Suprapubic skin (tissue), 4 donors: ENCODE data around the gene SECISBP2L.

Experiments used
- CTCF ChIP-seq, 2 donors: fragments of 200-600 bp in 1 of 2; fragments of 450-650 bp in 1 of 2; sonication (generic) in 1 of 2; IDR thresholded peaks; one replicate each; pipeline ENCODE4 v1.5.1; 2016 to 2019; ENCODE audit warnings: antibody characterized with exemption in 2 of 2, mild to moderate bottlenecking in 1 of 2, moderate library complexity in 1 of 2
- POLR2A ChIP-seq, 2 donors: fragments of 450-650 bp; IDR thresholded peaks; one replicate each; pipeline ENCODE4 v1.6.1; 2017; ENCODE audit warnings: antibody characterized with exemption in 2 of 2, mild to moderate bottlenecking in 2 of 2, moderate library complexity in 2 of 2
- POLR2AphosphoS5 ChIP-seq, 3 donors: sonication (generic); formaldehyde crosslinking; IDR thresholded peaks; one replicate each; pipeline ENCODE4 v1.6.1; 2017; ENCODE audit warnings: antibody characterized with exemption in 3 of 3

GRCh38 chr15:49044766-49045606, 1.3 kb downstream of the SECISBP2L start:
- TF ChIP-seq CTCF (IDR thresholded peaks at IDR 0.05) (no peak), POLR2AphosphoS5 (IDR thresholded peaks at IDR 0.05) (no peak), POLR2A (IDR thresholded peaks at IDR 0.05) (no peak)
